ENCODE results near the gene AGR3. TPM values are rescaled to one million over a fixed set of nuclear protein-coding genes. Genes with fewer than 3 reads are reported as not detected.

Gene AGR3
- total and polyA plus RNA-seq, 5 donors from 2014 or later: not detected

GRCh38 chr7:16810573-16810972 is 71.2 kb downstream of the AGR3 start:
- no peaks in the 10 kb centered on the region for H3K4me1 ChIP-seq (ENCODE audit: control insufficient read depth, insufficient read depth, low read length, poor library complexity, severe bottlenecking)
- DNase-seq: no peak
- H3K9me3 Mint-ChIP-seq: peaks cover 0 to 5% (median 0%) of the 10 kb centered on the region in 7 donors
- H3K4me3 Mint-ChIP-seq: no peak overlapping the region
- ATAC-seq (ENCODE audit: low read depth in 2 of 2): no peak
- no peaks in the 10 kb centered on the region for H3K36me3 ChIP-seq (ENCODE audit: control insufficient read depth, insufficient read depth, low read length)
- H3K27me3 ChIP-seq (ENCODE audit: control insufficient read depth, insufficient read depth, low read length): peaks cover 7% of the 10 kb centered on the region
- no peaks in the 10 kb centered on the region for H3K9me3 ChIP-seq (ENCODE audit: control insufficient read depth in 2 of 2, low read length in 2 of 2)
- peaks cover 18% of the 10 kb centered on the region for H3K27me3 Mint-ChIP-seq
- H3K27ac Mint-ChIP-seq: no peak overlapping the region
- no peak overlapping the region for H3K4me3 ChIP-seq (ENCODE audit: low read depth, low read length)
- H3K27ac ChIP-seq (ENCODE audit: insufficient read depth, low read length, poor library complexity, severe bottlenecking): no peak overlapping the region
- H3K36me3 Mint-ChIP-seq: no peaks in the 10 kb centered on the region
- no peaks in the 10 kb centered on the region for H3K4me1 Mint-ChIP-seq

- peaks cover 0 to 5% (median 0%) of the 10 kb centered on the region in 7 donors for H3K9me3 Mint-ChIP-seq
- no peaks in the 10 kb centered on the region for H3K36me3 ChIP-seq (ENCODE audit: control insufficient read depth, insufficient read depth, low read length)
- H3K4me1 Mint-ChIP-seq: no peaks in the 10 kb centered on the region
- peaks cover 18% of the 10 kb centered on the region for H3K27me3 Mint-ChIP-seq
- ATAC-seq (ENCODE audit: low read depth in 2 of 2) (no peak), DNase-seq (no peak)
- H3K27ac Mint-ChIP-seq: no peak overlapping the region
- H3K27ac ChIP-seq (ENCODE audit: insufficient read depth, low read length, poor library complexity, severe bottlenecking): no peak overlapping the region
- no peaks in the 10 kb centered on the region for H3K36me3 Mint-ChIP-seq
- H3K4me1 ChIP-seq (ENCODE audit: control insufficient read depth, insufficient read depth, low read length, poor library complexity, severe bottlenecking): no peaks in the 10 kb centered on the region
- peaks cover 7% of the 10 kb centered on the region for H3K27me3 ChIP-seq (ENCODE audit: control insufficient read depth, insufficient read depth, low read length)
- no peaks in the 10 kb centered on the region for H3K9me3 ChIP-seq (ENCODE audit: control insufficient read depth in 2 of 2, low read length in 2 of 2)
- H3K4me3 ChIP-seq (ENCODE audit: low read depth, low read length): no peak overlapping the region
- no peak overlapping the region for H3K4me3 Mint-ChIP-seq
These were observed 71.7 kb downstream of the AGR3 start for GRCh38 chr7:16810112-16810511.

Other genes starting within 250 kb of the AGR3 start
- gene ANKMY2, start 236.2 kb downstream of the AGR3 start, total RNA-seq: 12.1 TPM
- gene ANKMY2, start 236.2 kb downstream of the AGR3 start, polyA plus RNA-seq: 10 to 100 TPM; 18.0 to 24.2 (median 20.1) TPM
- gene BZW2, start 235.8 kb downstream of the AGR3 start, total RNA-seq: 24.2 TPM
- gene BZW2, start 235.8 kb downstream of the AGR3 start, polyA plus RNA-seq: 10 to 100 TPM; 40.8 to 54.4 (median 49.8) TPM
- gene TSPAN13, start 128.2 kb downstream of the AGR3 start, total RNA-seq: 1.0 TPM
- under 1 TPM; 0.10 to 0.41 (median 0.22) TPM for gene TSPAN13, start 128.2 kb downstream of the AGR3 start, polyA plus RNA-seq
- not detected for gene AGR2, start 77.0 kb downstream of the AGR3 start, total RNA-seq
- gene AGR2, start 77.0 kb downstream of the AGR3 start, polyA plus RNA-seq: not detected

Data from CD4-positive, CD25-positive, alpha-beta regulatory T cell (primary cell).